GM12878 (cell line): ENCODE results near the gene PPP1R14D. TPM values are rescaled to one million over a fixed set of nuclear protein-coding genes. Genes with fewer than 3 reads are reported as not detected.

Source experiments
- polyA plus RNA-seq, 11 experiments: library from polyadenylated mRNA; depleted of rRNA in 4 of 11; unstranded in 6 of 11; stranded (reverse) in 5 of 11; fragments of >200 nt; fragmentation: Nextera tagmentation in 4 of 11; fragmentation: Illumina TruSeq in 1 of 11; extraction: Ambion mirVana in 4 of 11; extraction: Trizol in 1 of 11; gene quantifications; 1 replicate in 1 of 11; 2 replicates in 10 of 11; pipeline versions ENCODE4 v1.2.1 to v1.2.3, GENCODE V29; 2011 to 2016; ENCODE audit warnings: inconsistent platforms in 2 of 11, missing spikeins in 2 of 11, low read depth in 1 of 11
- small RNA-seq: library from RNA; depleted of rRNA; stranded (forward); fragments of <200 nt; gene quantifications from one replicate; pipeline ENCODE3, GENCODE V24; 2014
- total RNA-seq, 4 experiments: library from RNA; depleted of rRNA in 3 of 4; stranded (reverse); fragments of >200 nt in 3 of 4; fragmentation: Illumina TruSeq in 1 of 4; extraction: Trizol in 1 of 4; gene quantifications; 2 replicates each; pipeline versions ENCODE4 v1.2.1 to v1.2.3, GENCODE V29; 2013 to 2021

PPP1R14D gene
- total and polyA plus RNA-seq, 10 of the 15 experiments (the other 5 are each of a cell fraction or from before 2014, with no cell fraction given): 0.10 TPM; not detected in 9

Small RNA genes lying within 50 kb of the gene (small RNA-seq; reads per million reads assigned to genes)
- gene AC025166.1: not detected

Other genes starting within 250 kb of the PPP1R14D start
Only the 7 nearest of the 12 such genes appear.
- gene GCHFR, start 64.6 kb downstream of the PPP1R14D start, total RNA-seq (2014; rRNA removed): 67.0 and 69.5 TPM in 2 replicates
- 22.9 and 23.9 TPM in 2 replicates for gene GCHFR, start 64.6 kb downstream of the PPP1R14D start, total RNA-seq (2014; rRNA removed; fragmentation: Illumina TruSeq; extraction: Trizol)
- gene GCHFR, start 64.6 kb downstream of the PPP1R14D start, total RNA-seq (2021): 43.9 and 45.3 TPM in 2 replicates
- 7.1 and 14.8 TPM in 2 replicates for gene GCHFR, start 64.6 kb downstream of the PPP1R14D start, polyA plus RNA-seq (2011; rRNA removed)
- gene GCHFR, start 64.6 kb downstream of the PPP1R14D start, polyA plus RNA-seq (2014; fragmentation: Illumina TruSeq; extraction: Trizol): 3.3 and 16.9 TPM in 2 replicates
- gene GCHFR, start 64.6 kb downstream of the PPP1R14D start, polyA plus RNA-seq (2014; fragmentation: Nextera tagmentation; extraction: Ambion mirVana): 10 to 100 TPM; 10.5 to 25.4 TPM
- 88.2 and 94.0 TPM in 2 replicates for gene GCHFR, start 64.6 kb downstream of the PPP1R14D start, polyA plus RNA-seq (2014; rRNA removed)
- gene GCHFR, start 64.6 kb downstream of the PPP1R14D start, polyA plus RNA-seq (2016; fragmentation: Nextera tagmentation; extraction: Ambion mirVana): 10 to 100 TPM; 68.0 to 77.3 TPM
- 0.44 and 0.68 TPM in 2 replicates for gene C15orf62, start 58.7 kb downstream of the PPP1R14D start, total RNA-seq (2014; rRNA removed)
- gene C15orf62, start 58.7 kb downstream of the PPP1R14D start, total RNA-seq (2014; rRNA removed; fragmentation: Illumina TruSeq; extraction: Trizol): 0.37 and 0.54 TPM in 2 replicates
- 0.24 and 0.56 TPM in 2 replicates for gene C15orf62, start 58.7 kb downstream of the PPP1R14D start, total RNA-seq (2021)
- gene C15orf62, start 58.7 kb downstream of the PPP1R14D start, polyA plus RNA-seq (2011; rRNA removed): 0.07 and 0.11 TPM in 2 replicates
- 0.25 TPM in 1 of 2 replicates, not detected in the other for gene C15orf62, start 58.7 kb downstream of the PPP1R14D start, polyA plus RNA-seq (2014; fragmentation: Illumina TruSeq; extraction: Trizol)
- under 1 TPM in 1 of 2 experiments, not detected in 1; 0.06 TPM for gene C15orf62, start 58.7 kb downstream of the PPP1R14D start, polyA plus RNA-seq (2014; fragmentation: Nextera tagmentation; extraction: Ambion mirVana)
- 0.18 and 0.28 TPM in 2 replicates for gene C15orf62, start 58.7 kb downstream of the PPP1R14D start, polyA plus RNA-seq (2014; rRNA removed)
- gene C15orf62, start 58.7 kb downstream of the PPP1R14D start, polyA plus RNA-seq (2016; fragmentation: Nextera tagmentation; extraction: Ambion mirVana): under 1 TPM; 0.40 to 0.50 TPM
- gene ZFYVE19, start 21.6 kb downstream of the PPP1R14D start, total RNA-seq (2014; rRNA removed): 16.8 and 20.2 TPM in 2 replicates
- 11.5 and 12.4 TPM in 2 replicates for gene ZFYVE19, start 21.6 kb downstream of the PPP1R14D start, total RNA-seq (2014; rRNA removed; fragmentation: Illumina TruSeq; extraction: Trizol)
- 14.9 and 17.1 TPM in 2 replicates for gene ZFYVE19, start 21.6 kb downstream of the PPP1R14D start, total RNA-seq (2021)
- gene ZFYVE19, start 21.6 kb downstream of the PPP1R14D start, polyA plus RNA-seq (2011; rRNA removed): 23.7 and 36.3 TPM in 2 replicates
- 22.2 and 27.3 TPM in 2 replicates for gene ZFYVE19, start 21.6 kb downstream of the PPP1R14D start, polyA plus RNA-seq (2014; fragmentation: Illumina TruSeq; extraction: Trizol)
- 1 to 10 TPM; 1.7 to 4.4 TPM for gene ZFYVE19, start 21.6 kb downstream of the PPP1R14D start, polyA plus RNA-seq (2014; fragmentation: Nextera tagmentation; extraction: Ambion mirVana)
- gene ZFYVE19, start 21.6 kb downstream of the PPP1R14D start, polyA plus RNA-seq (2014; rRNA removed): 27.1 and 30.7 TPM in 2 replicates
- 10 to 100 TPM; 16.0 to 17.2 TPM for gene ZFYVE19, start 21.6 kb downstream of the PPP1R14D start, polyA plus RNA-seq (2016; fragmentation: Nextera tagmentation; extraction: Ambion mirVana)
- gene DNAJC17, start 21.2 kb downstream of the PPP1R14D start, total RNA-seq (2014; rRNA removed): 39.2 and 42.8 TPM in 2 replicates
- 43.4 and 51.1 TPM in 2 replicates for gene DNAJC17, start 21.2 kb downstream of the PPP1R14D start, total RNA-seq (2014; rRNA removed; fragmentation: Illumina TruSeq; extraction: Trizol)
- gene DNAJC17, start 21.2 kb downstream of the PPP1R14D start, total RNA-seq (2021): 39.3 and 43.5 TPM in 2 replicates
- gene DNAJC17, start 21.2 kb downstream of the PPP1R14D start, polyA plus RNA-seq (2011; rRNA removed): 34.0 and 39.9 TPM in 2 replicates
- 52.7 and 62.8 TPM in 2 replicates for gene DNAJC17, start 21.2 kb downstream of the PPP1R14D start, polyA plus RNA-seq (2014; fragmentation: Illumina TruSeq; extraction: Trizol)
- 10 to 100 TPM in 1 of 2 experiments, 1 to 10 TPM in 1; 6.1 to 11.5 TPM for gene DNAJC17, start 21.2 kb downstream of the PPP1R14D start, polyA plus RNA-seq (2014; fragmentation: Nextera tagmentation; extraction: Ambion mirVana)
- 50.2 and 61.0 TPM in 2 replicates for gene DNAJC17, start 21.2 kb downstream of the PPP1R14D start, polyA plus RNA-seq (2014; rRNA removed)
- 10 to 100 TPM; 48.0 to 55.7 TPM for gene DNAJC17, start 21.2 kb downstream of the PPP1R14D start, polyA plus RNA-seq (2016; fragmentation: Nextera tagmentation; extraction: Ambion mirVana)
- gene SPINT1, start 15.3 kb upstream of the PPP1R14D start, total RNA-seq (2014; rRNA removed): 18.8 and 18.9 TPM in 2 replicates
- gene SPINT1, start 15.3 kb upstream of the PPP1R14D start, total RNA-seq (2014; rRNA removed; fragmentation: Illumina TruSeq; extraction: Trizol): 6.4 and 7.8 TPM in 2 replicates
- gene SPINT1, start 15.3 kb upstream of the PPP1R14D start, total RNA-seq (2021): 26.6 and 28.6 TPM in 2 replicates
- gene SPINT1, start 15.3 kb upstream of the PPP1R14D start, polyA plus RNA-seq (2011; rRNA removed): 4.8 and 8.2 TPM in 2 replicates
- gene SPINT1, start 15.3 kb upstream of the PPP1R14D start, polyA plus RNA-seq (2014; fragmentation: Illumina TruSeq; extraction: Trizol): 11.0 and 12.4 TPM in 2 replicates
- gene SPINT1, start 15.3 kb upstream of the PPP1R14D start, polyA plus RNA-seq (2014; fragmentation: Nextera tagmentation; extraction: Ambion mirVana): 1 to 10 TPM; 3.5 to 4.0 TPM
- 10.4 and 14.3 TPM in 2 replicates for gene SPINT1, start 15.3 kb upstream of the PPP1R14D start, polyA plus RNA-seq (2014; rRNA removed)
- 10 to 100 TPM; 10.1 to 12.1 TPM for gene SPINT1, start 15.3 kb upstream of the PPP1R14D start, polyA plus RNA-seq (2016; fragmentation: Nextera tagmentation; extraction: Ambion mirVana)
- gene RHOV, start 45.5 kb upstream of the PPP1R14D start, total RNA-seq (2014; rRNA removed): 11.5 and 13.0 TPM in 2 replicates
- 6.9 and 7.3 TPM in 2 replicates for gene RHOV, start 45.5 kb upstream of the PPP1R14D start, total RNA-seq (2014; rRNA removed; fragmentation: Illumina TruSeq; extraction: Trizol)
- 13.3 and 15.0 TPM in 2 replicates for gene RHOV, start 45.5 kb upstream of the PPP1R14D start, total RNA-seq (2021)
- 30.2 and 39.3 TPM in 2 replicates for gene RHOV, start 45.5 kb upstream of the PPP1R14D start, polyA plus RNA-seq (2011; rRNA removed)
- gene RHOV, start 45.5 kb upstream of the PPP1R14D start, polyA plus RNA-seq (2014; fragmentation: Illumina TruSeq; extraction: Trizol): 7.6 and 7.8 TPM in 2 replicates
- 1 to 10 TPM in 1 of 2 experiments, under 1 TPM in 1; 0.24 to 1.3 TPM for gene RHOV, start 45.5 kb upstream of the PPP1R14D start, polyA plus RNA-seq (2014; fragmentation: Nextera tagmentation; extraction: Ambion mirVana)
- gene RHOV, start 45.5 kb upstream of the PPP1R14D start, polyA plus RNA-seq (2014; rRNA removed): 15.7 and 16.5 TPM in 2 replicates
- gene RHOV, start 45.5 kb upstream of the PPP1R14D start, polyA plus RNA-seq (2016; fragmentation: Nextera tagmentation; extraction: Ambion mirVana): 10 to 100 TPM in 1 of 2 experiments, 1 to 10 TPM in 1; 8.2 to 10.5 TPM
- 18.3 and 18.5 TPM in 2 replicates for gene VPS18, start 65.7 kb upstream of the PPP1R14D start, total RNA-seq (2014; rRNA removed)
- 9.0 and 10.0 TPM in 2 replicates for gene VPS18, start 65.7 kb upstream of the PPP1R14D start, total RNA-seq (2014; rRNA removed; fragmentation: Illumina TruSeq; extraction: Trizol)
- 19.8 and 20.3 TPM in 2 replicates for gene VPS18, start 65.7 kb upstream of the PPP1R14D start, total RNA-seq (2021)
- 4.3 and 9.7 TPM in 2 replicates for gene VPS18, start 65.7 kb upstream of the PPP1R14D start, polyA plus RNA-seq (2011; rRNA removed)
- 3.8 and 7.9 TPM in 2 replicates for gene VPS18, start 65.7 kb upstream of the PPP1R14D start, polyA plus RNA-seq (2014; fragmentation: Illumina TruSeq; extraction: Trizol)
- gene VPS18, start 65.7 kb upstream of the PPP1R14D start, polyA plus RNA-seq (2014; fragmentation: Nextera tagmentation; extraction: Ambion mirVana): 1 to 10 TPM in 1 of 2 experiments, under 1 TPM in 1; 0.71 to 1.7 TPM
- 11.3 and 12.7 TPM in 2 replicates for gene VPS18, start 65.7 kb upstream of the PPP1R14D start, polyA plus RNA-seq (2014; rRNA removed)
- gene VPS18, start 65.7 kb upstream of the PPP1R14D start, polyA plus RNA-seq (2016; fragmentation: Nextera tagmentation; extraction: Ambion mirVana): 10 to 100 TPM; 16.0 to 20.4 TPM